Activated T-cell treated with anti-CD3 and anti-CD28 coated beads for 48 hours (primary cell): ENCODE measurements around the gene SLC18A2.

Source experiments
- DNase-seq: peaks from one replicate; pipeline ENCODE4 v3.0.0-alpha.2; 2020; ENCODE audit warnings: low read depth

The SLC18A2 gene

GRCh38 chr10:117316701-117317100 is 75.8 kb downstream of the SLC18A2 start:
- no peak for DNase-seq

GRCh38 chr10:117318909-117319308 is 78.0 kb downstream of the SLC18A2 start:
- DNase-seq = no peak

GRCh38 chr10:117320050-117320665 is 79.2 kb downstream of the SLC18A2 start:
- no peak for DNase-seq

- DNase-seq = no peak
These were observed 81.3 kb downstream of the SLC18A2 start for GRCh38 chr10:117322260-117322659.

- no peak for DNase-seq
These were observed 83.5 kb downstream of the SLC18A2 start for GRCh38 chr10:117324367-117324766.

GRCh38 chr10:117327262-117327661 is 86.3 kb downstream of the SLC18A2 start:
- DNase-seq = no peak
